Thyroid gland (tissue), 4 donors: Measurements from ENCODE around the gene ALOX5AP. TPM values are rescaled to one million over a fixed set of nuclear protein-coding genes. Genes with fewer than 3 reads are reported as not detected.
A peak's percentile ranks its signal among the peaks of the same experiment; 100 is the strongest.

Experiments
- DNase-seq, 2 donors: peaks; one replicate each; pipeline ENCODE4 v3.0.0-alpha.2; 2019
- H3K27ac ChIP-seq, 3 donors: fragments of 200-600 bp; sonication (generic); 1 replicate in 2 of 3; 2 replicates in 1 of 3; pipeline ENCODE4 v1.5.1; 2016 to 2019; ENCODE audit warnings: mild to moderate bottlenecking in 1 of 3, moderate library complexity in 1 of 3
- H3K27me3 ChIP-seq: fragments of 200-600 bp; sonication (generic); one replicate; pipeline ENCODE4 v1.5.1; 2019
- H3K36me3 ChIP-seq, 2 donors: fragments of 200-600 bp; sonication (generic); one replicate each; pipeline ENCODE4 v1.5.1; 2016 to 2019
- H3K4me1 ChIP-seq, 2 donors: fragments of 200-600 bp; sonication (generic); one replicate each; pipeline ENCODE4 v1.5.1; 2017 to 2019
- H3K4me3 ChIP-seq, 3 donors: fragments of 200-600 bp; sonication (generic); replicated peaks in 1 of 3; 1 replicate in 2 of 3; 2 replicates in 1 of 3; pipeline ENCODE4 v1.5.1; 2016; ENCODE audit warnings: mild to moderate bottlenecking in 1 of 3
- H3K9me3 ChIP-seq: fragments of 200-600 bp; sonication (generic); one replicate; pipeline ENCODE4 v1.5.1; 2017
- POLR2A ChIP-seq, 2 donors: fragments of 450-650 bp; IDR thresholded peaks; one replicate each; pipeline ENCODE4 v1.6.1; 2017; ENCODE audit warnings: antibody characterized with exemption in 2 of 2, mild to moderate bottlenecking in 2 of 2, moderate library complexity in 1 of 2
- WGBS, 2 donors: methylation state at CpG; one replicate each; pipeline ENCODE4 v1.1.5; 2017; 5-methylcytosine and 5-hydroxymethylcytosine counted together
- intact Hi-C: fragments of 100-400 bp; cut with DNase I; formaldehyde crosslinking; loops from one replicate; pipeline ENCODE4 v1.15.1; 2023
- total RNA-seq, 4 donors: library from RNA; depleted of rRNA; stranded (reverse); fragments of >200 nt; gene quantifications; one replicate each; pipeline ENCODE4 v1.2.3, GENCODE V29; 2016
- TF ChIP-seq, protein P1 (sequence below), 6 experiments: fragments of 200-600 bp in 3 of 6; fragments of 450-650 bp in 3 of 6; sonication (generic) in 3 of 6; IDR thresholded peaks; one replicate each; pipeline ENCODE4 v1.5.1; 2016 to 2019; ENCODE audit warnings: antibody characterized with exemption in 6 of 6, mild to moderate bottlenecking in 2 of 6, inconsistent platforms in 1 of 6, moderate library complexity in 1 of 6

ALOX5AP gene
- total RNA-seq, 4 donors from 2014 or later = 3.6 to 13.4 (median 6.1) TPM

DNA sequence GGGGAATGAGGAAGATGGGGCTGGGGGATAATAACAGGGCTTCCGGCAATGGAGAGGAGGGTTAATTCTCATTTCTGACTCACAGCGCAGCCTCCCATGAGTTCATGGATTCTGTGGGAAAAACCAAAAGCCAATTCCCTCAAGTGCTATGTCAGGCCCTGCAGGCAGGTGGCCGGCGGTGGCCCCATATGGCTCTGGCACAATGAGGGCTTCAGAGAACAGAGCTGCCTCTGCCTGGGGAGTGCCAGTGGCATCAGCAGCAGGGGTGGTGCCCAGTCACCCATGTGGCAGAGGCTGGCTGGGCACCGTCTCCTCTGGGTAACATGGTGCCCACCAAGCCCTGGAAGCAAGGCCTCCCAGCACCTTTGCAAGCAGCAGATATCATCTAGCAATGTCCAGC is 69.1 kb downstream of the ALOX5AP start:
- no peak overlapping the region for H3K27ac ChIP-seq
- DNase-seq = no peak
- H3K9me3 ChIP-seq = no peaks in the 10 kb centered on the region
- intact Hi-C loops = loop anchor here (10.0 kb wide), 3 partner anchors 60 to 340 kb away; partner anchors contain the start of gene HMGB1
- TF ChIP-seq POLR2A (IDR thresholded peaks at IDR 0.05) = no peak
- TF ChIP-seq, protein P1, sequence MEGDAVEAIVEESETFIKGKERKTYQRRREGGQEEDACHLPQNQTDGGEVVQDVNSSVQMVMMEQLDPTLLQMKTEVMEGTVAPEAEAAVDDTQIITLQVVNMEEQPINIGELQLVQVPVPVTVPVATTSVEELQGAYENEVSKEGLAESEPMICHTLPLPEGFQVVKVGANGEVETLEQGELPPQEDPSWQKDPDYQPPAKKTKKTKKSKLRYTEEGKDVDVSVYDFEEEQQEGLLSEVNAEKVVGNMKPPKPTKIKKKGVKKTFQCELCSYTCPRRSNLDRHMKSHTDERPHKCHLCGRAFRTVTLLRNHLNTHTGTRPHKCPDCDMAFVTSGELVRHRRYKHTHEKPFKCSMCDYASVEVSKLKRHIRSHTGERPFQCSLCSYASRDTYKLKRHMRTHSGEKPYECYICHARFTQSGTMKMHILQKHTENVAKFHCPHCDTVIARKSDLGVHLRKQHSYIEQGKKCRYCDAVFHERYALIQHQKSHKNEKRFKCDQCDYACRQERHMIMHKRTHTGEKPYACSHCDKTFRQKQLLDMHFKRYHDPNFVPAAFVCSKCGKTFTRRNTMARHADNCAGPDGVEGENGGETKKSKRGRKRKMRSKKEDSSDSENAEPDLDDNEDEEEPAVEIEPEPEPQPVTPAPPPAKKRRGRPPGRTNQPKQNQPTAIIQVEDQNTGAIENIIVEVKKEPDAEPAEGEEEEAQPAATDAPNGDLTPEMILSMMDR (IDR thresholded peaks at IDR 0.05) = no peak
- 91 to 97% methylated on average over 5 of the region's 5 CpGs for WGBS, 2 donors
- H3K36me3 ChIP-seq = no peaks in the 10 kb centered on the region
- H3K4me1 ChIP-seq = peaks cover 0 to 6% of the 10 kb centered on the region in 2 donors
- no peak overlapping the region for H3K4me3 ChIP-seq
- H3K27me3 ChIP-seq = no peaks in the 10 kb centered on the region

DNA sequence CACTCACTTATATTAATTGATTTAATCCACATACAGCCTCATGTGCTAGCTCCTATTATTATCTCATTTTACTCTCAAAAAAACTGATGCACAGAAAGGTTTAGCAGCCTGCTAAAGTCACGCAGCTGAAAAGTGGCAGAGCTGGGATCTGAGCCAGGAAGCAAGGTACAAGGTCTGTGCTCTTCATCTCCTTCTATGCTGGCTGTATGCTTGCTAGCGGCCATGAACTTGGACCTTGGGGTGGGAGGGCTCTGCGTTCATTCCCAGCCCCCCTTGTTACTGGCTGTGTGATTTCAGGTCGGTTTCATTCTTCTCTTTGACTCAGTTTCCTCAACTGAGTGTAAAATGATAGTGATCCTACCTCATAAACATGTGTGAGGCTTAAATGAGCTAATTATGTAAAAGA is 69.8 kb downstream of the ALOX5AP start:
- no peak overlapping the region for H3K27ac ChIP-seq
- H3K4me3 ChIP-seq = no peak overlapping the region
- no peak for TF ChIP-seq POLR2A (IDR thresholded peaks at IDR 0.05)
- TF ChIP-seq, protein P1 (IDR thresholded peaks at IDR 0.05) = no peak
- peaks cover 0 to 6% of the 10 kb centered on the region in 2 donors for H3K4me1 ChIP-seq
- no peaks in the 10 kb centered on the region for H3K9me3 ChIP-seq
- H3K27me3 ChIP-seq = no peaks in the 10 kb centered on the region
- WGBS, 2 donors = 84 to 87% methylated on average over 4 of the region's 4 CpGs
- intact Hi-C loops = loop anchor here (10.0 kb wide), 3 partner anchors 60 to 340 kb away; partner anchors contain the start of gene HMGB1
- no peaks in the 10 kb centered on the region for H3K36me3 ChIP-seq
- no peak for DNase-seq

DNA sequence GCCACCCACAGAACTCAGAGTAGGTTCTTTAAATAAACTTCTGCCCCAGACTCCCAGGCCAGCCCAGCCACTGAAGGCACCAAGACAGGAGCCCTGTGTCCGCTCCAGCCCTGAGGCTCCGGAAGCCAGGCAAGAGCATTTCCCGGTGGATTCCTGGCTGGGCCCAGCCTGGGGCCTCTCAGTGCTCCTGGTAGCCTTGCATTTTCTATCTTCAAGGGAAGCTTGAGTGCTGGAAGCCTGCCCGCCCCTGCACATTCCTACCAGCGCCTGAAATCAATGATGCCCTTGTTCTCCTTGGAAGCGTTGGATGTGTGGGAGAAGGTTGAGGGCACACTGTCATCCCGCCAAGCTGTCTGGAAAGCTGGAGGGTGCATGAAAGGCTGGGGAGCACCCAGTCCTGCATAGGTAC is 70.3 kb downstream of the ALOX5AP start:
- Histone ChIP-seq H3K9me3 (no peaks in the 10 kb centered on the region), H3K4me1 (peaks cover 0 to 6% of the 10 kb centered on the region in 2 donors), H3K36me3 (no peaks in the 10 kb centered on the region), H3K27me3 (no peaks in the 10 kb centered on the region), H3K4me3 (no peak overlapping the region), H3K27ac (no peak overlapping the region)
- DNase-seq = peak; percentile 41 to 50
- 63 to 81% methylated on average over 6 to 7 of the region's 7 CpGs for WGBS, 2 donors
- TF ChIP-seq, protein P1 (IDR thresholded peaks at IDR 0.05) = no peak
- no peak for TF ChIP-seq POLR2A (IDR thresholded peaks at IDR 0.05)
- intact Hi-C loops = loop anchor here (10.0 kb wide), 3 partner anchors 59 to 341 kb away; partner anchors contain the start of gene HMGB1

DNA sequence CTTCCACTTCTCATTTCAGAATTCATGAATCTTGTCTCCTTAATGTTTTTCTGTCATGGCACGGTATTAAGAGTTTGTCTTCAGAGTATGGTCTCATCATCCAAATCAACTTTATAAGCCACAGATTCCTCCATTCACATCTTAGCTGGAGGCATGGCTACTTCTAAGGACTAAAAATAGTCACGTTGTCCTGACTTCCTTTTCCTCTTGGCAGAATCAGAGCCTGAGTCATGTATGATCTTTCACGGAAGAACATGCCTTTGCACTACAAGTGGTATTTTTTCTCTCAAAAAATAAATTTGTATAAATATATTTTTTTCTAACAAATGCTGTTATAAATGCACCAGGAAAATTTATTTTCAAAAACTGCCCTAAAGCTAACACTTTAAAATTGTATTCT is 71.4 kb downstream of the ALOX5AP start:
- Histone ChIP-seq H3K4me1 (peaks cover 0 to 6% of the 10 kb centered on the region in 2 donors), H3K4me3 (no peak overlapping the region), H3K9me3 (no peaks in the 10 kb centered on the region), H3K36me3 (no peaks in the 10 kb centered on the region), H3K27me3 (no peaks in the 10 kb centered on the region), H3K27ac (no peak overlapping the region)
- intact Hi-C loops = loop anchor here (10.0 kb wide), 3 partner anchors 58 to 342 kb away; partner anchors contain the start of gene HMGB1
- WGBS, 2 donors = 48 to 62% methylated on average over 3 of the region's 3 CpGs
- no peak for DNase-seq
- no peak for TF ChIP-seq POLR2A (IDR thresholded peaks at IDR 0.05)
- TF ChIP-seq, protein P1 (IDR thresholded peaks at IDR 0.05) = no peak

DNA sequence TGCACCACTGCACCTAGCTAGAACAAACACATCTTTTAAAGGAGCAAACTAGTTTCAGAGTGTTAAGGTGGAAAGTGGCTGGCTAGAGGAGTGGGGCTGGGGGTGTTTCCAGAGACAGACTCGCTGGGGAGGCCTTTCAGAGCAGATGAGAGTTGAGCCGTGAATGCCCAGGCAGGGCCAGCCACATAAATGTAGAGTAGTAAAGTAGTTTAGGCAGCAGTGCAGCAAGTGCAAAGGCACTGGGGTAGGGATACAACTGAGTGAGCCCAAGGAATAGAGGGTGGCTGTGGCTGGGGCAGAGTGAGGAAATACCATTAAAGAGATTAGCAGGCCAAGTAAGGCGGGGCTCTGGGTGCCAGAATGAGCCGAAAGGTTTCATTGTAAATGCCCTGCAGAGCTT is 72.0 kb downstream of the ALOX5AP start:
- intact Hi-C loops = loop anchor here (10.0 kb wide), 3 partner anchors 57 to 343 kb away; partner anchors contain the start of gene HMGB1
- TF ChIP-seq POLR2A (IDR thresholded peaks at IDR 0.05) = no peak
- TF ChIP-seq, protein P1 (IDR thresholded peaks at IDR 0.05) = no peak
- no peak for DNase-seq
- Histone ChIP-seq H3K27ac (no peak overlapping the region), H3K27me3 (no peaks in the 10 kb centered on the region), H3K4me1 (peaks cover 0 to 6% of the 10 kb centered on the region in 2 donors), H3K4me3 (no peak overlapping the region), H3K9me3 (no peaks in the 10 kb centered on the region), H3K36me3 (no peaks in the 10 kb centered on the region)
- WGBS, 2 donors = 91 to 97% methylated on average over 4 of the region's 4 CpGs
